ENCODE results near the gene PCBP3.
"Not testable (repeated sequence)": the region's sequence is repeated elsewhere in the genome, so short reads cannot be mapped to it uniquely, and the experiment has no call there.

Gene PCBP3

DNA sequence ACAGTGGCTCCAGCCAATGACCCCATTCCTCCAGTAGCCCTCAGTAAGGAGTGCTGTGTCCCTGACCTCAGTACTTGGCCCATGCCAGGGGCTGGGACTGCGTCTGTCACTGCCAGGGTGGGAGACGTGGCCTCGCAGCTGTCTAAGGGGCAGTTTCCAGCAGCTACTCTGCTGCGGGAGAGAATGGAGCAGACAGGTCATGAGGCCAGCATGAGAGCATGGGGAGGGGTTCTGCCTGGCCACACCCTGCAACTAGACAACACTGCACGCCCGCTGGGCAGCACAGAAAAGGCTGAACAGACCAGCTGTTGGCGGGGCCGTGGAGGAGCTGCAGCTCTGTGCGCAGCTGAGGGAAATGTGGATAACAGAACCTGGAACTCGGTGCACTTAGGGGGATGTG, 246.4 kb downstream of the PCBP3 start:
- Mint-ChIP-seq H3K27me3 (ENCODE audit: low read depth) (peaks cover 21% of the 10 kb centered on the region), H3K27ac (no peak overlapping the region), H3K36me3 (ENCODE audit: low read depth) (peaks cover 8% of the 10 kb centered on the region), H3K4me3 (no peak overlapping the region), H3K4me1 (ENCODE audit: low read depth) (peaks cover 36% of the 10 kb centered on the region), H3K9me3 (peaks cover 4% of the 10 kb centered on the region)

GRCh38 chr21:45891388-45892155, 248.0 kb downstream of the PCBP3 start:
- no peaks in the 10 kb centered on the region for H3K36me3 Mint-ChIP-seq (ENCODE audit: low read depth)
- peaks cover 22% of the 10 kb centered on the region for H3K4me1 Mint-ChIP-seq (ENCODE audit: low read depth)
- no peak overlapping the region for H3K27ac Mint-ChIP-seq
- H3K9me3 Mint-ChIP-seq, result no peaks in the 10 kb centered on the region
- peaks cover 21% of the 10 kb centered on the region for H3K27me3 Mint-ChIP-seq (ENCODE audit: low read depth)
- peak overlapping the region; percentile 17 for H3K4me3 Mint-ChIP-seq

DNA sequence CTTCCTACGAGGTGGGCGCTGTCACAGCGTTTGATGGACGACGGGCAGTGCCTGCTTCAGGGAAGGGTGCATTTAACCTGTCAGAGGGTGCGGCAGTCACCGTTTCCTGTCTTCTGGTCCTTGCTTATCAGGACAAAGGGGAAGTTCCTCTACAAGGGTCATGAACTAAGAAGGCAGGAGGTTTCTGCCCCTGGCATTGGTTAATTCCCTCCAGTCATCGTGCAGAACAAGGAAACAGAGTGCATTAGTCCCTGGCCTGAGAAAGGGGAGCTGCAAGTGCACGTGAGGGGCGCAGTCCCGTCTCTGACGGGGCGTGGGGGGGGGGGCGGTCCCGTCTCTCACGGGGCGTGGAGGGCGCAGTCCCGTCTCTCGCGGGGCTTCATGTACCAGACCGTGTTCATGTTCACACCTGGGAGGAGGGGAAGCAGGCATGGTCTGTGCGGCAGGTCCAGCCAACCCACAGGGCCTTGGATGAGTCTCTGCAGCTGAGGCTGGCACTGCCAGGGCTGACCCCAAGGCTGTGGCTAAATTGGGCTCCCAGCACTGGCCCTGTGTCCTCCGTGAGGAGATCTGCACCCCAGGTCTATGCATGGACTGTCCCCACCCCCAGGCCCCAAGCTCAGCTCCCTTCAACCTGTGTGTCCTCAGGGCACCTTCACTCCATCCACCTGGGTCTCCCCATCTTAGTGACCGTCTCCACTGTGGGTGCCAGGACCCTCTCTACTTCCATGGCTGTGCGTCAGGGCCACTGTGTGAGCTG, 248.8 kb downstream of the PCBP3 start:
- Mint-ChIP-seq H3K36me3 (ENCODE audit: low read depth) (no peaks in the 10 kb centered on the region), H3K27me3 (ENCODE audit: low read depth) (peaks cover 21% of the 10 kb centered on the region), H3K4me1 (ENCODE audit: low read depth) (peaks cover 17% of the 10 kb centered on the region), H3K27ac (peak overlapping the region; percentile 50), H3K4me3 (peak overlapping the region; percentile 35), H3K9me3 (no peaks in the 10 kb centered on the region)

DNA sequence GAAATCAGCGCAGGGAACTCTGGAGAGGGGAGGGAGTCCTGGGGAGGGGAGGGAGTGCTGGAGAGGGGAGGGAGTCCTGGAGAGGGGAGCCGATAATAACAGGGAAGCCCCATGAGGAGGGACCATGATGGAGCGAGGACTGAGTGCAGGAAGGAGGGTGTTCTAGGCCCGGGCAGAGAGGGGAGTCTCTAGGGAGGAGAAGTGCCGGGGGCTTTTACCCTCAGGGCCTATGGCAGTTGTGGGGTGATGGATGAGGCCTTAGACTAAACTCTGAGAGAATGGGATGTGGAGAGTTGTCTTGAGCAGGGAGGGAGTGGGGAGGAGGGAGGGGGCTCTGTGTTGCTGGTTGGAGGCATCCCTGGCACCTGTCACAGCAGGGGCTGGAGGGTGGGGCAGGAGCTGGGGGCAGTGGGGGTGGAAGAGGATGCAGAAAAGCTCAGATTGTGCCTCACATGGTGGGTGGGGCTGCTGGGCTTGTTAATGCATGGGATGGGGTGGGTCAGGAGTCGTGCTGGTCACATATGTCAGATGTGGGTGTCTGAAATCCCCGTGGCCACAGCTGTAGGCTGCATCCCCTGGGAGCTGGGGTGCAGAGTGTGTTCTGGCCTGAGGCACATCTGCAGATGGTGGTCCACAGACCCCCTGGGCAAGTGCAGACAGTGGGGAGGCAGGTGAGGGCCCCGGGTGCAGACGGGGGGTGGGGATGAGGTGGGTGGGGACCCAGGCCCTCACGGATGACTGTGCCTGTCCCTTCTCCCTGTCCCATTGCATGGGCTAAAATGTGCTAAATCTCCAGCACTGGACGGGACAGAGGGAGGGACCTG, 249.6 kb downstream of the PCBP3 start:
- no peak overlapping the region for H3K27ac Mint-ChIP-seq
- H3K36me3 Mint-ChIP-seq (ENCODE audit: low read depth), result no peaks in the 10 kb centered on the region
- no peak overlapping the region for H3K4me3 Mint-ChIP-seq
- H3K9me3 Mint-ChIP-seq, result no peaks in the 10 kb centered on the region
- H3K4me1 Mint-ChIP-seq (ENCODE audit: low read depth), result peaks cover 15% of the 10 kb centered on the region
- peaks cover 21% of the 10 kb centered on the region for H3K27me3 Mint-ChIP-seq (ENCODE audit: low read depth)

DNA sequence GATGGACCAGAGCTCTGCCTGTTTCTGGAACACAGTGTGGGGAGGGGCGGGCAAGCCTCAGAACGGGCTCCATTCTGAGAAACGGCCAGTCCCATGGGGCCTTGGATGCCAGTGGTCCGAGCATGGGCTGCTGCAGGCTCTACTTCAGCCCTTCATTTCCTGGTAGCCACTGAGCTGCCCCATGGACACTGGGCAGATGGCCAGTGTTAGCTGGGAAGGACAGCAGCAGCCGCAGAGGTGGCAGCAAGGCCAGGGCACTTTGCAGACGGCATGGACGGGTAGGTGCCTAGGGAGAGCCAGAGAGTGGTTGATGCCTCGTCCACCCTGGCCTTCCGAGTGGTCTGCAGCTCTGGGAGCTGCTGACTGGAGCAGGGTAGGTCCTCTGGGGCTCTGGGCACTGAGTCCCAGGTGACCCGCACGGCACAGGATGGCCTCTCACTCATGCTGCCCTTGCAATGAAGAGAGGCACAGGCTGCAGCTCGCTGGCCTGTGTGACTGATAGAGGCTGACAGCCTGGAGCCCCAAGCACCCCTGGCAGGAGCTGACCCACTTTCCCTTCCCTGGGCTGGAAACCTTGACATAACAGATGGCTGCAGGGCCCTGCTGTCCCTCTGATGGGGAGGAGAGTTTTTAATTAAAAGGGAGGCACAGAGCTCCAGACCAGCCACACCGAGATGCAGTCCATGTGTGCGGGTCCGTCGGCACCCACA, 250.4 kb downstream of the PCBP3 start:
- Mint-ChIP-seq H3K27ac (no peak overlapping the region), H3K9me3 (no peaks in the 10 kb centered on the region), H3K36me3 (ENCODE audit: low read depth) (no peaks in the 10 kb centered on the region), H3K4me1 (ENCODE audit: low read depth) (peaks cover 8% of the 10 kb centered on the region), H3K27me3 (ENCODE audit: low read depth) (peaks cover 15% of the 10 kb centered on the region), H3K4me3 (no peak overlapping the region)

GRCh38 chr21:45894450-45894825, 250.9 kb downstream of the PCBP3 start:
- no peaks in the 10 kb centered on the region for H3K9me3 Mint-ChIP-seq

DNA sequence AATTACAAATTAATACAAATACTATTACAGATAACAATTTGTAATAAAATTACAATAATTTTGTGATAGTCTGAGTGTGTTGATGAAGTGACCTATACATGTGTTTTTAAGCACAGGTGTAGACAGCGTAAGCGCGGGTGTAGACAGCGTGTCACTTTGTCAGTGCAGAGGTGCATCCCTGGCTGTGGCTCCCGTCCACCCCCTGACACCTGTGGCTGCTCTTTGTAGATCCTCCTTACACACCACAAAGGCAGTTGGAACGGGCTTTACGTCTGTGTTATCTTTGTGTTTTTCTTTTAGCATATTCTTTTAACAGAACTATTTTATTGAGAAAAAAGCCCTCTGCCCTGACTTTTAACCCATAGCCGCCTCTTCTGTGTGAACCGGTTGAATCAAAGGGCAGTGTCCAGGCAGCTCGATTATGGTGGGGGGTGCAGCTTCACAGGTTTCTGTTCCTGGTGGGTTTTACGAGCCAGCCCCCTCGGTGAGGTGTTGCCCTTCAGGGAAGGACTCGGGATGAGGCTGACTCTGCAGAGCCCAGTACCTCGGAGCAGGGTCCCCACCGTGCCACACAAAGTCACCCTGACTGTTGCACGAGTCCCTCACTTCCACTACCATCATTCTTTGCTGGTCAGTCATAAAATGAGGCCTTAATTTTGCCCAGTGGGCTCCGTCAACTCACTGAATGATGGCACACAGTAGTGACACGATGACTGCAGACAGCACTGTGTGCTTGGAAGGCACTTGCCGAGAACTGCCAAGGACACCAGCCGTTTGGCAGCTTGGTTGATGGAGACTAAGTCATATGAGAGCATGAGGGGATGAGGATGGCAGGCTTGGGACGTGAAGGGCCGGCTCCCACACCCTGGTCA, 251.6 kb downstream of the PCBP3 start:
- peaks cover 7% of the 10 kb centered on the region for H3K4me1 Mint-ChIP-seq (ENCODE audit: low read depth)
- no peaks in the 10 kb centered on the region for H3K9me3 Mint-ChIP-seq
- H3K27ac Mint-ChIP-seq, result no peak overlapping the region
- H3K36me3 Mint-ChIP-seq (ENCODE audit: low read depth), result no peaks in the 10 kb centered on the region
- H3K27me3 Mint-ChIP-seq (ENCODE audit: low read depth), result peaks cover 7% of the 10 kb centered on the region
- H3K4me3 Mint-ChIP-seq, result no peak overlapping the region

More at GRCh38 chr21:45894450-45894825, 250.9 kb downstream of the PCBP3 start:
- no peak overlapping the region for H3K27ac Mint-ChIP-seq
- no peaks in the 10 kb centered on the region for H3K36me3 Mint-ChIP-seq (ENCODE audit: low read depth)
- no peak overlapping the region for H3K4me3 Mint-ChIP-seq
- peaks cover 7% of the 10 kb centered on the region for H3K4me1 Mint-ChIP-seq (ENCODE audit: low read depth)
- H3K27me3 Mint-ChIP-seq (ENCODE audit: low read depth), result peaks cover 13% of the 10 kb centered on the region

DNA sequence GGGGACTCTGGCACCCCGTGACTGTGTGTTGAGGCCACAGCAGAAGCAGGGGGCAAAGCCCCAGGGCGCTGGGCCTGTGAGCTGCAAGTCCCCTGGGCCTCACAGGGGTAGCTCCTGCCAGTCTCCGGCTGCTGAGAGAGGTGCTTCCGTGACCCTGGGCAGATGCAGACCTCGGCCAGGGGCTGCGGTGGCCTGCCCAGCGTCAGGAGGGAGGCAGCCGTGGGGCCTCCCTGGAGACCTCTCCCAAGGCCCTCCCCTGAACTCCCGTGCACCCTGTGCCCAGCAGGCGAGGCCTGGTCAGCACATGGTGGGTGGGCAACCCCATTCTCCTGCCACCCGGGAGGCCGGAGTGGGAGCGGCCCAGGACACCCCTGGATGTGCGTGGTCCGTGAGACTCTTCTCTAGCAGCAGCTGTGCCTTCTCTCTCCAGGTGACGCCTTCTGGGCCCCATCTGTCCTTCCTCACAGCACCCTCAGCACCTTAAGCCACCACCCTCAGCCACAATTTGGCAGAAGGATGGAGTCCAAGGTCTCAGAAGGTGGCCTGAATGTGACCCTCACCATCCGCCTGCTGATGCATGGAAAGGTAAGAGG, 252.3 kb downstream of the PCBP3 start:
- H3K27me3 Mint-ChIP-seq (ENCODE audit: low read depth), result peaks cover 2% of the 10 kb centered on the region

GRCh38 chr21:45896431-45896830, 252.9 kb downstream of the PCBP3 start:
- not testable (repeated sequence) for H3K9me3 Mint-ChIP-seq; H3K27ac Mint-ChIP-seq; H3K27me3 Mint-ChIP-seq (ENCODE audit: low read depth); H3K4me3 Mint-ChIP-seq; H3K36me3 Mint-ChIP-seq (ENCODE audit: low read depth); H3K4me1 Mint-ChIP-seq (ENCODE audit: low read depth)

More for the DNA sequence above, 252.3 kb downstream of the PCBP3 start:
- no peak overlapping the region for H3K27ac Mint-ChIP-seq
- H3K36me3 Mint-ChIP-seq (ENCODE audit: low read depth), result no peaks in the 10 kb centered on the region
- H3K9me3 Mint-ChIP-seq, result no peaks in the 10 kb centered on the region
- H3K4me1 Mint-ChIP-seq (ENCODE audit: low read depth), result peaks cover 7% of the 10 kb centered on the region
- H3K4me3 Mint-ChIP-seq, result no peak overlapping the region

DNA sequence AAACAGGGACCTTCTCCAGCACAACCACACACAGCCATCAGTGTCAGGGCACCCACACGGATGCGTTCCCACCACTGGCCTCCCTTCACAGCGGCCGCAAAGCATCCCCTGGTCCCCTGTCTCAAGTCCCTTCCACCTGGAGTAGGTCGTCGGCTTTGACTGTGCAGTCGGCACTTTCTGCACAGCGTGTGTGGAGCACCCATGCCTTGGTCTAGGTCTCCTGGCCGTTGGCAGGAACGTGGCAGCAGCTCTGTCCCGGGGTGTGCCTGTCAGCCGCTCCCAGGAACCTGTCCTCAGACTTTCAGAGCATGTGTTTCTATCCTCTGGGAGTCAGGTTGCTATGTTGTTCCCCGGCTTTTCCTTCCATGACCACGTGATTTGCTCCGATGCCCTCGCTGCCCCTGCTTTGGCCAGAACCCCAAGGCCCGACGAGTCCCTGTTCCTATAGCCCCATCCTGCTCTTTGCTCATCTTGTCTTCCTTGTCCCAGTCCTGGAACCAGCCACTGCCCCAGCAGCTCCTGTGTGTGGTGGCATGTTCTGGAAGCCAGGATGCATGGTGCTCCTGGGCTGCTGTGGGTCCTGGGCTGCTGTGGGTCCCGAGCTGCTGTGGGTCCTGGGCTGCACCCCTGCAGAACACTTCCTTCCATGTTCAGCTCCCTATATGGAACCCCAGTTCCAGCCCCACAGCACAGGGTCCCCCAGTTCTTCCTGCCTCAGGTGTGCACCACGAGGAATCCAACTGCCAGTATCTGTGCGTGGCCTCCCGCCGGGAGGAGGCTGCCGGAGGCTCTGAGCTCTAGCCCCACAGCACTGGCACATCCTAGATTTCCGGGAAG, 253.9 kb downstream of the PCBP3 start:
- no peaks in the 10 kb centered on the region for H3K9me3 Mint-ChIP-seq
- H3K4me3 Mint-ChIP-seq, result no peak overlapping the region
- H3K27ac Mint-ChIP-seq, result no peak overlapping the region
- no peaks in the 10 kb centered on the region for H3K36me3 Mint-ChIP-seq (ENCODE audit: low read depth)
- H3K4me1 Mint-ChIP-seq (ENCODE audit: low read depth), result peaks cover 2% of the 10 kb centered on the region
- no peaks in the 10 kb centered on the region for H3K27me3 Mint-ChIP-seq (ENCODE audit: low read depth)

GRCh38 chr21:45898028-45898350, 254.5 kb downstream of the PCBP3 start:
- Mint-ChIP-seq H3K36me3 (ENCODE audit: low read depth) (no peaks in the 10 kb centered on the region), H3K27ac (no peak overlapping the region), H3K4me3 (no peak overlapping the region), H3K27me3 (ENCODE audit: low read depth) (no peaks in the 10 kb centered on the region), H3K9me3 (no peaks in the 10 kb centered on the region), H3K4me1 (ENCODE audit: low read depth) (peaks cover 2% of the 10 kb centered on the region)

- no peaks in the 10 kb centered on the region for H3K4me1 Mint-ChIP-seq (ENCODE audit: low read depth)
- no peak overlapping the region for H3K4me3 Mint-ChIP-seq
- H3K27me3 Mint-ChIP-seq (ENCODE audit: low read depth), result no peaks in the 10 kb centered on the region
- H3K27ac Mint-ChIP-seq, result no peak overlapping the region
- no peaks in the 10 kb centered on the region for H3K9me3 Mint-ChIP-seq
- no peaks in the 10 kb centered on the region for H3K36me3 Mint-ChIP-seq (ENCODE audit: low read depth)
These were observed 255.3 kb downstream of the PCBP3 start for GRCh38 chr21:45898781-45899180.
